Measurements from ENCODE around the gene GNG13.
A peak's percentile ranks its signal among the peaks of the same experiment; 100 is the strongest.

The GNG13 gene

GRCh38 chr16:793414-793813, 7.1 kb downstream of the GNG13 start:
- no peak for DNase-seq

- no peak for DNase-seq
Measured at GRCh38 chr16:792221-792995, 8.1 kb downstream of the GNG13 start.

GRCh38 chr16:791131-791530, 9.4 kb downstream of the GNG13 start:
- DNase-seq: no peak

- DNase-seq: no peak
Measured at GRCh38 chr16:790086-790485, 10.4 kb downstream of the GNG13 start.

- DNase-seq: no peak
Measured at GRCh38 chr16:789191-789850, 11.2 kb downstream of the GNG13 start.

GRCh38 chr16:788399-789126, 12.0 kb downstream of the GNG13 start, which contains the start of gene CHTF18:
CHTF18 (plus strand) TSS chr16:788620; CDS start chr16:788685, 65 bp downstream.
- peak; percentile 92 for DNase-seq

GRCh38 chr16:787978-788398, 12.5 kb downstream of the GNG13 start, which contains the start of gene RPUSD1:
RPUSD1 (minus strand) TSS chr16:788381; CDS start chr16:787737, 644 bp downstream.
- DNase-seq: no peak

- DNase-seq: no peak
Measured at GRCh38 chr16:787321-787966, 13.1 kb downstream of the GNG13 start.

- peak; percentile 23 for DNase-seq
Measured at GRCh38 chr16:785563-786535, 14.7 kb downstream of the GNG13 start.

- DNase-seq: no peak
Measured at GRCh38 chr16:784431-784830, 16.1 kb downstream of the GNG13 start.

- DNase-seq: no peak
Measured at GRCh38 chr16:783404-784161, 17.0 kb downstream of the GNG13 start.

- no peak for DNase-seq
Measured at GRCh38 chr16:782766-783403, 17.6 kb downstream of the GNG13 start.

- no peak for DNase-seq
Measured at GRCh38 chr16:782258-782657, 18.3 kb downstream of the GNG13 start.

- no peak for DNase-seq
Measured at GRCh38 chr16:781346-782010, 19.1 kb downstream of the GNG13 start.

- no peak for DNase-seq
Measured at GRCh38 chr16:780296-780695, 20.2 kb downstream of the GNG13 start.

- DNase-seq: no peak
Measured at GRCh38 chr16:779561-779960, 21.0 kb downstream of the GNG13 start.

GRCh38 chr16:778909-779527, 21.5 kb downstream of the GNG13 start:
- no peak for DNase-seq

GRCh38 chr16:778447-778846, 22.1 kb downstream of the GNG13 start:
- DNase-seq: no peak

- no peak for DNase-seq
Measured at GRCh38 chr16:777826-778225, 22.7 kb downstream of the GNG13 start.
